Endometrial microvascular endothelial cells (primary cell): ENCODE data around the gene LMCD1. TPM values are rescaled to one million over a fixed set of nuclear protein-coding genes. Genes with fewer than 3 reads are reported as not detected.

Source experiments
- total RNA-seq: library from RNA; depleted of rRNA; stranded (reverse); fragments of >200 nt; gene quantifications from one replicate; pipeline ENCODE4 v1.2.3, GENCODE V29; 2015; ENCODE audit errors: inconsistent ontology term

Gene LMCD1
- total RNA-seq, 1 donor from 2014 or later: 39.1 TPM

Other genes starting within 250 kb of the LMCD1 start
- not detected for gene SSUH2, start 143.0 kb downstream of the LMCD1 start, total RNA-seq
- gene CAV3, start 232.0 kb downstream of the LMCD1 start, total RNA-seq: not detected